Endothelial cell of umbilical vein (primary cell): ENCODE measurements around the gene ARHGEF12. TPM values are rescaled to one million over a fixed set of nuclear protein-coding genes. Genes with fewer than 3 reads are reported as not detected.

Experiments
- BruUV-seq: library from RNA; stranded (reverse); fragments of 400-500 nt; replicated peaks from 2 replicates; lab custom pipeline; 2021; lab: Mats Ljungman, UMichigan
- CTCF ChIA-PET: fragments of 300-600, 350-600 bp; sonication (Branson Sonifier 250); formaldehyde crosslinking; loops from one replicate; lab custom pipeline; 2021; ENCODE audit warnings: antibody characterized with exemption, inconsistent platforms; lab: Charles Lee
- POLR2A ChIA-PET: fragments of 300-600, 350-600 bp; sonication (Branson Sonifier 250); formaldehyde crosslinking; loops from one replicate; lab custom pipeline; 2021; ENCODE audit warnings: antibody characterized with exemption, inconsistent platforms; lab: Charles Lee
- DNase-seq: peaks from one replicate; pipeline ENCODE4 v3.0.0-alpha.2; 2011; ENCODE audit warnings: low read depth, low spot score
- FAIRE-seq: peaks from 2 replicates; lab custom pipeline; 2011; peaks lifted over from hg19 to GRCh38; lab: Jason Lieb, UNC
- H2AFZ ChIP-seq: 2 replicates; pipeline ENCODE4 v1.6.0; 2012; ENCODE audit warnings: low read depth, low read length, control low read depth, inconsistent platforms
- H3K27ac ChIP-seq: 2 replicates; pipeline ENCODE4 v1.5.1; 2011; ENCODE audit warnings: low read depth, mild to moderate bottlenecking, control low read depth, low read length, moderate library complexity; ENCODE audit not compliant: insufficient read depth
- H3K27me3 ChIP-seq, 2 experiments: 2 replicates each; pipeline versions ENCODE4 v1.6.0 to v1.6.1; 2011; ENCODE audit warnings: low read length in 2 of 2, mixed read lengths in 1 of 2; ENCODE audit not compliant: control insufficient read depth in 2 of 2, insufficient read depth in 2 of 2
- H3K36me3 ChIP-seq, 2 experiments: 2 replicates in 1 of 2; 3 replicates in 1 of 2; pipeline ENCODE4 v1.5.1; 2011; ENCODE audit warnings: low read length in 2 of 2, mild to moderate bottlenecking in 1 of 2, moderate library complexity in 1 of 2; ENCODE audit not compliant: control insufficient read depth in 2 of 2, insufficient read depth in 2 of 2; ENCODE audit errors: extremely low read depth in 1 of 2
- H3K4me1 ChIP-seq: 3 replicates; pipeline ENCODE4 v1.5.1; 2011; ENCODE audit warnings: mild to moderate bottlenecking, low read length; ENCODE audit not compliant: control insufficient read depth, insufficient read depth; ENCODE audit errors: extremely low read depth
- H3K4me2 ChIP-seq: 2 replicates; pipeline ENCODE4 v1.6.1; 2011; ENCODE audit warnings: low read length, control low read depth, mixed read lengths; ENCODE audit not compliant: insufficient read depth
- H3K4me3 ChIP-seq, 3 experiments: fragments of 200-600 bp in 1 of 3; sonication (generic), shearing (Covaris generic) in 1 of 3; replicated peaks in 1 of 3; 2 replicates each; pipeline ENCODE4 v1.5.1; 2011 to 2016; ENCODE audit warnings: control low read depth in 3 of 3, low read length in 3 of 3, mild to moderate bottlenecking in 2 of 3, inconsistent platforms in 1 of 3, low read depth in 1 of 3, moderate library complexity in 1 of 3; ENCODE audit not compliant: insufficient read depth in 1 of 3
- H3K79me2 ChIP-seq: 2 replicates; pipeline ENCODE4 v1.6.0; 2012; ENCODE audit warnings: low read length, inconsistent platforms; ENCODE audit not compliant: control insufficient read depth, insufficient read depth
- H3K9ac ChIP-seq: replicated peaks from 2 replicates; pipeline ENCODE3; 2011; ENCODE audit warnings: low read length, control low read depth; ENCODE audit not compliant: insufficient read depth; ENCODE audit errors: extremely low read depth
- H3K9me1 ChIP-seq: replicated peaks from 3 replicates; pipeline ENCODE4 v1.6.0; 2011; ENCODE audit warnings: mild to moderate bottlenecking, low read length; ENCODE audit not compliant: control insufficient read depth, insufficient read depth; ENCODE audit errors: extremely low read depth
- H3K9me3 ChIP-seq: replicated peaks from 2 replicates; pipeline ENCODE4 v1.5.1; 2012; ENCODE audit warnings: low read length, inconsistent platforms; ENCODE audit not compliant: control insufficient read depth, insufficient read depth
- H4K20me1 ChIP-seq: replicated peaks from 2 replicates; pipeline ENCODE3; 2011; ENCODE audit warnings: mild to moderate bottlenecking, low read length; ENCODE audit not compliant: control insufficient read depth, insufficient read depth; ENCODE audit errors: extremely low read depth
- JUN ChIP-seq: IDR thresholded peaks from 2 replicates; pipeline ENCODE4 v1.6.1; 2011; ENCODE audit warnings: borderline replicate concordance, low read depth; ENCODE audit not compliant: insufficient read length, insufficient read depth
- MYC ChIP-seq: IDR thresholded peaks from one replicate; pipeline ENCODE4 v1.6.1; 2011; ENCODE audit warnings: mild to moderate bottlenecking, low read depth, low read length
- dilution Hi-C: fragments of 300-500 bp; cut with MboI; formaldehyde crosslinking; loops from one replicate; pipeline ENCODE4 v1.15.0; 2019; ENCODE audit warnings: low sequenced_read_pairs; ENCODE audit not compliant: extremely low pct_ligation_motif_present
- intact Hi-C: fragments of 100-400 bp; cut with micrococcal nuclease; formaldehyde crosslinking; loops from one replicate; pipeline ENCODE4 v1.10.0; 2022
- polyA plus RNA-seq, 4 experiments: library from polyadenylated mRNA; depleted of rRNA in 3 of 4; stranded (reverse) in 3 of 4; unstranded in 1 of 4; fragments of >200 nt; gene quantifications; 2 replicates each; pipeline versions ENCODE4 v1.2.1 to v1.2.3, GENCODE V29; 2011 to 2012; ENCODE audit warnings: missing spikeins in 1 of 4
- total RNA-seq: library from RNA; stranded (reverse); gene quantifications from 2 replicates; pipeline ENCODE4 v1.2.3, GENCODE V29; 2021

Gene ARHGEF12
- total and polyA plus RNA-seq, 2 donors (not counting 3 experiments of a cell fraction or from before 2014, with no cell fraction given): 20.9 to 125 TPM

DNA sequence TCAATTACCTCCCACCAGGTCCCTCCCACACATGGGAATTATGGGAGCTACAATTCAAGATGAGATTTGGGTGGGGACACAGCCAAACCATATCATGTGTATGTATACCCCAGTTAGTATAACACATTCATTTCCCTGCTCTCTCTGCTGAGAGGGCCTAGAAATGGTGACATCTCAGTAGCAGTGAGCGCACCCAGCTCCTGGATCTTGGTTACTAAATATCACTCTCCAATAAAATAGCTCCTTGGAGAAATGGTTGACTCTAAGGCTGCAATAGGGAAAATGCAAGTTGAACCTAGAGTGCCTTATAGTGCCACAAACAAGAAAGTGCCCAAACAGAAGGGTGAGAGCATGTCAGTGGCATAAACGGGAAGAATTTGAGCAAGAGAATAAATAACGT is 59.6 kb downstream of the ARHGEF12 start:
- H3K79me2 ChIP-seq: peaks cover 82% of the 10 kb centered on the region
- BruUV-seq: no TSS peak

DNA sequence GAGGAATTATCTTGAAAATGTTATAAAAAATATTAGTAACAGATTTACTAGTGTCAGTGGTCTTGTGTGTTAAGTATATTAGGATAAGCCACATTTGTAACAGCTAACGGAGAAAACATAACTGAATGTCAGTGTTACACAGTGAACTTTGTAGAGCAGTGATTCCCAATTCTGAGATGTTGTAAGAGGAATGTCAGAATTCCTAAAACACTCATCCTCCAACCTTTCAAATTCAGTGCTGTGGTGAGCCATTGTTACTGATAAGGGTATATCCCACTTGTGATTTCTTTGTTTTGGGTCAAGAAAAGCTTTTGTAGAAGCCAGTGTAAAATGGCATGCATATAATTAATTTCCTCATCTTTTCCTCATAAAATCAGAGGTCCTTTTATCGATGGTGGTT is 61.9 kb downstream of the ARHGEF12 start:
- POLR2A ChIA-PET: no interaction called here
- FAIRE-seq: no peak

More for the DNA sequence above, 59.6 kb downstream of the ARHGEF12 start:
- Histone ChIP-seq H3K4me2 (no peak overlapping the region), H3K9me3 (no peaks in the 10 kb centered on the region), H2AFZ (no peak overlapping the region), H3K27me3 (no peaks in the 10 kb centered on the region), H3K36me3 (no peaks in the 10 kb centered on the region), H4K20me1 (peaks cover 12% of the 10 kb centered on the region), H3K9ac (no peak overlapping the region), H3K4me3 (no peak overlapping the region), H3K9me1 (no peaks in the 10 kb centered on the region), H3K27ac (no peak overlapping the region), H3K4me1 (peaks cover 26% of the 10 kb centered on the region)
- ChIA-PET CTCF (interaction anchor here (0.9 to 1.5 kb wide), 2 partner anchors 9 to 23 kb away, joined by 3 read pairs; no protein-coding TSS in a partner anchor), POLR2A (no interaction called here)
- dilution Hi-C loops: no loop called here
- no peak for TF ChIP-seq JUN
- intact Hi-C loops: no loop called here
- DNase-seq (no peak), FAIRE-seq (no peak)

More for the DNA sequence above, 61.9 kb downstream of the ARHGEF12 start:
- Histone ChIP-seq H3K79me2 (peaks cover 84% of the 10 kb centered on the region), H3K27me3 (no peaks in the 10 kb centered on the region), H3K4me1 (peaks cover 21% of the 10 kb centered on the region), H3K36me3 (no peaks in the 10 kb centered on the region), H3K4me2 (no peak overlapping the region), H4K20me1 (peaks cover 6% of the 10 kb centered on the region), H3K9me3 (no peaks in the 10 kb centered on the region), H3K4me3 (no peak overlapping the region), H2AFZ (no peak overlapping the region), H3K9ac (no peak overlapping the region), H3K9me1 (no peaks in the 10 kb centered on the region), H3K27ac (no peak overlapping the region)
- no peak for DNase-seq
- dilution Hi-C loops: no loop called here
- BruUV-seq: no TSS peak
- CTCF ChIA-PET: no interaction called here
- intact Hi-C loops: no loop called here
- TF ChIP-seq MYC (no peak), JUN (no peak)
